ENCODE measurements around the gene MXRA7.
"Not testable (repeated sequence)": the region's sequence is repeated elsewhere in the genome, so short reads cannot be mapped to it uniquely, and the experiment has no call there.

Gene MXRA7

GRCh38 chr17:76642032-76642561, 68.7 kb downstream of the MXRA7 start:
- DNase-seq (ENCODE audit: low read depth): no peak
- no peak overlapping the region for H3K4me3 ChIP-seq (ENCODE audit: control insufficient read depth, low read depth, low read length)
- no peak for TF ChIP-seq CTCF (IDR thresholded peaks at IDR 0.05; ENCODE audit: control insufficient read depth, insufficient read depth, low read depth, low read length, missing control alignments)

GRCh38 chr17:76641501-76641900, 69.3 kb downstream of the MXRA7 start:
- no peak for DNase-seq (ENCODE audit: low read depth)
- no peak overlapping the region for H3K4me3 ChIP-seq (ENCODE audit: control insufficient read depth, low read depth, low read length)
- TF ChIP-seq CTCF (IDR thresholded peaks at IDR 0.05; ENCODE audit: control insufficient read depth, insufficient read depth, low read depth, low read length, missing control alignments): no peak

- no peak for TF ChIP-seq CTCF (IDR thresholded peaks at IDR 0.05; ENCODE audit: control insufficient read depth, insufficient read depth, low read depth, low read length, missing control alignments)
- DNase-seq (ENCODE audit: low read depth): no peak
- no peak overlapping the region for H3K4me3 ChIP-seq (ENCODE audit: control insufficient read depth, low read depth, low read length)
These were observed 70.0 kb downstream of the MXRA7 start for GRCh38 chr17:76640550-76641380.

GRCh38 chr17:76638263-76638662, 72.5 kb downstream of the MXRA7 start:
- H3K4me3 ChIP-seq (ENCODE audit: control insufficient read depth, low read depth, low read length): no peak overlapping the region
- no peak for TF ChIP-seq CTCF (IDR thresholded peaks at IDR 0.05; ENCODE audit: control insufficient read depth, insufficient read depth, low read depth, low read length, missing control alignments)
- no peak for DNase-seq (ENCODE audit: low read depth)

- not testable (repeated sequence) for DNase-seq (ENCODE audit: low read depth); H3K4me3 ChIP-seq (ENCODE audit: control insufficient read depth, low read depth, low read length)
These were observed 74.1 kb downstream of the MXRA7 start for GRCh38 chr17:76636486-76637206.

- TF ChIP-seq CTCF (IDR thresholded peaks at IDR 0.05; ENCODE audit: control insufficient read depth, insufficient read depth, low read depth, low read length, missing control alignments): no peak
- DNase-seq (ENCODE audit: low read depth): no peak
- no peak overlapping the region for H3K4me3 ChIP-seq (ENCODE audit: control insufficient read depth, low read depth, low read length)
These were observed 75.0 kb downstream of the MXRA7 start for GRCh38 chr17:76635659-76636360.

All from AG09309 (cell line).